Urothelium cell line (cell line): ENCODE results near the gene TTC39C.
A peak's percentile ranks its signal among the peaks of the same experiment; 100 is the strongest.
"Not testable (repeated sequence)": the region's sequence is repeated elsewhere in the genome, so short reads cannot be mapped to it uniquely, and the experiment has no call there.

Source experiments
- DNase-seq: peaks from one replicate; pipeline ENCODE4 v3.0.0; 2011; ENCODE audit warnings: low spot score, mixed read lengths
- FAIRE-seq: peaks from 2 replicates; lab custom pipeline; 2011; peaks lifted over from hg19 to GRCh38; lab: Jason Lieb, UNC

Gene TTC39C

DNA sequence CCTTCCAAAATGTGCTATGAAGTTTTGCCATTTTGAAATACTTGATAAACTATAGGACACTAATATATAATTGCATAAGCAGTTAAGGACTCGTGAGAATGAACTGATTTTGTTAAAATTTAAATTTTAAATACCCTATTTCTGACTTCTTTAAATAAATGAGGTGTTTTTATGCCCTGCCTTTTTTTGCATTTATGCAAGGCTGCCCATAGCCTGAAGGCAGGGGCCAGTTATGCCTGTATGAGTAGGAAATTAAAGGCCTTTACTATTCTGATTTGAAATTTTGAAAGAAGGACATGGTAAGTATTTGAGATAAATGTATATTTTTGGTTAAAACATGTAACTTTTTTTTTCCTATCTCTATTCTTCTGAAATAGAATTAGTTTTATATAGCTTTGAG is 33.7 kb downstream of the TTC39C start:
- FAIRE-seq (no peak), DNase-seq (no peak)

DNA sequence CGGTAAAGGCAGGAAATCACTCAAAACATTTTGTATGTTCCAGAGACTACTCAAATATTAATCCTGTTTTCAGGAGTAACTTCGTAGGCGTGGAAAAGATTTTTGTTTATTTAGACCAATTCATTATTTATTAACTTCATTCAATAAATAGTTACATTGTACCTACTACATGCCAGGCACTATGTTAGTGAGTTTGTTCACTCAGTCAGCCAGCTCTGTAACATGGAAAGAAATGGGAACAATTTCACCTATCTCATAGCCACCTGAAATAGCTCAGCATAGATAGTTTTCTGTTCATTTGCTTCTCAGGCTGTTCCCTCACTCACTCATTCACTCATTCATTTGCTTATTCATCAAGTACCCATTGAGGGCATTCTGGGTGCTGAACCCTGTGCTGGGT is 34.6 kb downstream of the TTC39C start:
- DNase-seq = no peak
- no peak for FAIRE-seq

DNA sequence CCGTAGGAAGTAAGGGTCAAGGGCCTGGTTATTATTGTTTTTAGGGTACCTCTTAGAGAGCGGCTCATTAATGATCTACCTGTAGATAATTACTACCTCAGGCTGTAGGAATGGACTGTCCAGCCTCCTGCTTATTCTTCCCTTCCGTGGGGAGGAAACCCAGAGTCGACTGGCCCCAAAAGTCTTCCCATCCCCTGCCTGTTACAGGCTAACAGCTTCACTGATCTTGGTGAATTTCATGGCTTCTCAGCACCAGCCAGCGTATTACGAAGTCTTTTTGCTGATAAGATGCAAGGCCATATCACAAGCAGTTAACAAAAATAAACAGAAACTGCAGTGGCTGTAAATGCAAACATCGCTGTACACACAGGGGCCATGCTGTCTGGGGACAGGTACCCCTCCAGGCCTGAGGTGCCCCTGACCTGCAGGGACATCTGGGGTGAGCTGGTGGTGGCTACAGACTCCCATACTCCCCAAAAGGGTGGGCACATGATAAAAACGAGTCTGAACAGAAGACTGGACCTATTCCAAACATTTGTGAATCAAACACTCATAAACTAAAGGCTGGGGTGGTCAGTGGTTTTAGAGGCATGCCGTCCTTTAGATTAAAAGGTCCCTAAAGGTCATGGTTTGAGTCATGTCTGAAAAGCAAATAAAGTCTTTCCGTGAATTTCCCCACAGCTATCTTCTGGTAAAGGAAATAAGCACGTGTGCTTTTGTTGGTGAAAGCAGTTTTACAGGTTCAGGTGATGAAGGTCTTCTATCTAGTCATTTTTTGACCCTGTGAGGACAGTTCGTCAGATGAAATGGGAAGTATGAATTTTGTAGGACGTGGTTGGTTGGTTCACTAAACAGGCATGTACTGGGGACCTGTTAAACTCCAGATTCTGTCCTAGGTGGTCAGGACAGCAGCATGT is 36.7 kb downstream of the TTC39C start:
- no peak for DNase-seq
- no peak for FAIRE-seq

DNA sequence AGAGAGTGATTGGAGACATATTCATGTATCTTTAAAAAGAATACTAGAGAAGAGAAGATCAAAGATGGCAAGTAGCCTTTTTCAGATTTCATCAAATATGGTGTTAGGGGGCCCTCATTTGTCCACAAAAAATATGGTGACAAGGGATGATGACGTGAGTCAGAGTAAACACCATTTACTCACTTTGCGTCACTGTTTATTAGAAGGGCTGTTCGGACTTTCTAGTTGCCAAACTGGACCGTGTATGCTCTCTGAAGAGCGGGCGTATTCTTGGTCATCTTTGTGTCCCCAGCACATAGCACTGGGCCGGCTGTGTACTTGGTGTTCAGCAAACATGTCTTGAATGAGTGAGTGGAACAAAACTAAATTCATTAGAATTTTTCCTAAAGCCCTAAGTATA is 37.5 kb downstream of the TTC39C start:
- FAIRE-seq (no peak), DNase-seq (no peak)

DNA sequence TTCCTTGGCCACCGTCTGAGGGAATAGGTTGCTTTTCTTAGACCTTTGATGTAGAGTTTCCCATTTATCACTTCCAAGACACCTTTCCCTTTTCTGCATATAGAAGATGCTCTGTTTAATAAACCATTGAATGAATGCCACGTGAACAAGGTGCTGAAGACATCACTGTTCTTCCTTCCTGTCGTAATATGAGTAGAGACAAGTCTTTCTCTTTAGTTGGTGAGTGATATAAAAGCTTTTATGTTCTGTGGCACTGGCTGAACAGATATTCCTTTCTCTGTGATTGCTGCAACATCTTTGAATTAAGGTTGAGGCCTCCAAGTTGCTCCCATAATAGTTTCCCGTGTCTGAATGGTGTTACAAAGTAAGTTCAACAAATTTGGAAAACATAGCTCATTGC is 38.7 kb downstream of the TTC39C start:
- DNase-seq (no peak), FAIRE-seq (no peak)

DNA sequence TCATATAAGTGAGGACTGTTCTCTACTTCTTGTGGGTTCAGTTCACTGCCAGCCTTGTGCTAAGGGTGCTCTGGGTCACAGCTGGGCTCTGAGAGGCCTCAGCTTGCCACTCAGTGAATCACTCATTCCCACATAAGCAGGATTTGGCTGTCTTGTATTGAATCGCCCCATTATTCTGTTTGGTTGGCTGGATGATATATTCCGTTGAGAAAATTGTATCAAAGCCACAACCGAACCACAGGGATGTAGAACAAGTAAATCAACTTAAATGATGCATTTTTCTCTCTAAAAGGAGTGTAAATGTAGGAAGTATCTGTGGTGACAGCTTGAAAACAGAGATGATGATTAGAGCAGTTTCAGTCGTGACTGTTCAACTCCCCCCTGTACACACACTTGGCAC is 39.6 kb downstream of the TTC39C start:
- FAIRE-seq (no peak), DNase-seq (peak; percentile 1)

DNA sequence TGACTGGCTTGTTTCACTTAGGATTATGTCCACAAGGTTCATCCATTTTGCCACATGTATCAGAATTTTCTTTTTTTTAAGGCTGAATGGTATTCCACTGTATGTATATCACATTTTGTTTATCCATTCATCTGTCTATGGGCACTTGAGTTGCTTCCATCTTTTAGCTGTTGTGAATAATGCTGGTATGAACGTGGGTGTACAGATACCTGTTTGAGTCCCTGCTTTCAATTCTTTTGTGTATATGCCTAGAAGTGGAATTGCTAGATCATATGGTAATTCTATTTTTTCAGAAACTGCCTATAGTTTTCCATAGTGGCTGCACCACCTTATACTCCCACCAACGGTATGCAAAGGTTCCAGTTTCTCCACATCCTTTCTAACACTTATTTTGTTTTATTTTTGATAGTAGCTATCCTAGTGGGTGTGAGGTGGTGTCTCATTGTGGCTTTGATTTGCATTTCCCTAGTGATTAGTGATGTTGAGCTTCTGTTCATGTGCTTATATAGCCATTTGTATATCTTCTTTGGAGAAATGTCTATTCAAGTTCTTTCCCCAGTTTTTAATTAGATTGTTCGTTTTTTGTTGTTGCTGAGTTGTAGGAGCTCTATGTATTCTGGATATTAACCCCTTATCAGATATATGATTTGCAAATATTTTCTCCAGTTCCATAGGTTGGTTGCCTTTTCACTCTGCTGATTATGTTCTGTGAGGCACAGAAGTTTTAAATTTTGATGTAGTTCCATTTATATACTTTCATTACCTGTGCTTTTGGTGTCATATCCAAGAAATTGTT is 40.7 kb downstream of the TTC39C start:
- DNase-seq = no peak
- FAIRE-seq = no peak

DNA sequence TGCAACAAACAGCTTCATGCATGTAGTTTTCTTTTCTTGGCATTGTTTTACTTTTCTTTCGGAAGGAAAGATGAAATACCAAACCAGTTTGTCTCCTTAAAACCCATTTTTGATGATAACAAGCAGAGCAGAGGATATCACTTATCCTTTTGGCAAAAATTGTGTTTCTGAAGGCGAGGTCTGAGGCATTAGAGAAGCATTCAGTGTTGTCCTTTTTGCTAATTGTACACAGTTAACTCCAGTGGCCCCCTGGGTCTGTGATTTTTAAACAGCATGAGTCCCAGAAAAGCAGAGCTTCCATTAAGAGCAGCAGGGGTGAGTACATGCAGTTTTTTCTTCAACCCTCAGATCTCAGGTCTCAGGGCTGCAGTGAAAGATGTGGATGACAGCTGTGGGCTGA is 41.3 kb downstream of the TTC39C start:
- FAIRE-seq (no peak), DNase-seq (no peak)

DNA sequence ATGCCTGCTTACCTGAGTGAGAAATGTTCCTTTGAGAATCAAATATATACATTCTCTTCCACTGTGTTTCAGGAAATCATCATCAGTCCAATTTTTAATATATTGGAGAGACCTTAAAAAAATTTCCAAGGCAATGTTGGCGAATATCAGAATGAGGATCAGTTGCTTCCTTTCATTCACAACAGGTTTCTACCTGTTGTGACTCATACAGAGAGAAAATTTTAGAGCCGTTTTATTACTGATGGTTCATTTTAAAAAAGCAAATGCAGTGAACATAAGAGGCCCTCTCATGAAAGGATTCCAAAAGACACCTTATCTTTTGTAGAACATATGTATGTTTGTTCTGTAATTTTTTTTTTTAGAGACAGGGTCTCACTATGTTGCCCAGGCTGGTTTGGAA is 42.0 kb downstream of the TTC39C start:
- DNase-seq = no peak
- FAIRE-seq = no peak

DNA sequence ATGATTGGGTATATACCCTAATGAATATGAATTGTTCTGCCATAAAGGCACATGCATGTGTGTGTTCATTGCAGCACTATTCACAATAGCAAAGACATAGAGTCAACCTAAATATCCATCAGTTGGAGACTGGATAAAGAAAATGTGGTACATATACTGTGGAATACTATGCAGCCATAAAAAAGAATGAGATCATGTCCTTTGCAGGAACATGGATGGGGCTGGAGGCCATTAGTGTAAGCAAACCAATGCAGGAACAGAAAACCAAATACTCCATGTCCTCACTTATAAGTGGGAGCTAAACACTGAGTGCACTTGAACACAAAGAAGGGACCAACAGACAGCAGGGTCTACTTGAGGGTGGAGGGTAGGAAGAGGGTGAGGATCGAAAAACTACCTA is 43.2 kb downstream of the TTC39C start:
- no peak for DNase-seq
- FAIRE-seq = no peak

DNA sequence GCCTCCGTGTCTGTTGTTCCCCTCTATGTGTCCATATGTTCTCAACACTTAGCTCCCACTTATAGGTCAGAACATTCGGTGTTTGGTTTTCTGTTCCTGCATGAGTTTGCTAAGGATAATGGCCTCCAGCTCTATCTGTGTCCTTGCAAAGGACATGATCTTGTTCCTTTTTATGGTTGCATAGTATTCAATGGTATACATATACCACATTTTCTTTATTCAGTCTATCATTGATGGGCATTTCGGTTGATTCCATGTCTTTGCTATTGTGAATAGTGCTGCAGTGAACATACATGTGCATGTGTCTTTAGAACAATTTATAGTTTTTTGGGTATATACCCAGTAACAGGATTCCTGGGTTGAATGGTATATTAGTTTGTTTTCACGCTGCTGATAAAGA is 44.8 kb downstream of the TTC39C start:
- not testable (repeated sequence) for FAIRE-seq, DNase-seq

DNA sequence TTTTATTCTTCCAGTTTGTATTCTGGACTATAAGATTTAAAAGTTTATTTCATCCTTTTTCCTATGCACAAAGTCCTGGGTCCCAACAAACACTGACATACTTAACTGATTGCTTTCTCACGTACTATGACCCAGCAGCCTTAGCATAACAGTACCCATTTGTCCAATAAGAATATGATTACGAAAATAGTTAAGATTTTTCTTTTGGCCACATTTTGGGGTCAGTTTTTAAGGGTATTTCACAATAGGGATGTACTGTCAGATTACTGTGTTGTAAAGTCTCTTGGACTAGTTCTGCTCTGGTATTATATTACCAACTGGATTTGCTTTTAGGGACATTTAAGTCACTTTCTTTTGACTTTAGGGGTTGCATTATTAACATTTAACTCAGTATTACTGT is 46.1 kb downstream of the TTC39C start:
- no peak for FAIRE-seq
- DNase-seq = no peak

DNA sequence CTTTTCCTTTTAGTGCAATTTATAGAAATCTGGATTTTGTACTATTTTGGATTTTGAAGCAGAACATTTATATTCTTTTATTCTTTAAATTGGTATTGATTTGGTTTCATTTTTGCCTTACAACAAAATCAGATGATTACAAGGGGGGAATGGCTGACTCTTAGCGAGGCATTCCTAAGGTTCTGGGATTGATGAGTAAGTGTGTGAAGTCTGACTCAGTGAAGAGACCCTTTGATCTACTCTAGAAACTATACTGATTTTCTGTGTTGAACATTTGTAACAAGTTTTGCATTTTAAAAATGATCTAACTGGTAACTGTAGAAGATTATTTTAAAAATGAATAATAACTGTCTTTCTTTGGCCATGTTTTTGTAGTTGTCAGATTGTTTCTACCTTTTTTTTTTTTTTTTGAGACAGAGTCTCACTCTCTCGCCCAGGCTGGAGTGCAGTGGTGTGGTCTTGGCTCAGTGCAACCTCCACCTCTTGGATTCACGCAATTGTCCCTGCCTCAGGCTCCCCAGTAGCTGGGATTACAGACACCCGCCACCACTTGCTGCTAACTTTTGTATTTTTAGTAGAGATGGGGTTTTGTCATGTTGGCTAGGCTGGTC is 48.7 kb downstream of the TTC39C start:
- DNase-seq (peak; percentile 16), FAIRE-seq (no peak)

DNA sequence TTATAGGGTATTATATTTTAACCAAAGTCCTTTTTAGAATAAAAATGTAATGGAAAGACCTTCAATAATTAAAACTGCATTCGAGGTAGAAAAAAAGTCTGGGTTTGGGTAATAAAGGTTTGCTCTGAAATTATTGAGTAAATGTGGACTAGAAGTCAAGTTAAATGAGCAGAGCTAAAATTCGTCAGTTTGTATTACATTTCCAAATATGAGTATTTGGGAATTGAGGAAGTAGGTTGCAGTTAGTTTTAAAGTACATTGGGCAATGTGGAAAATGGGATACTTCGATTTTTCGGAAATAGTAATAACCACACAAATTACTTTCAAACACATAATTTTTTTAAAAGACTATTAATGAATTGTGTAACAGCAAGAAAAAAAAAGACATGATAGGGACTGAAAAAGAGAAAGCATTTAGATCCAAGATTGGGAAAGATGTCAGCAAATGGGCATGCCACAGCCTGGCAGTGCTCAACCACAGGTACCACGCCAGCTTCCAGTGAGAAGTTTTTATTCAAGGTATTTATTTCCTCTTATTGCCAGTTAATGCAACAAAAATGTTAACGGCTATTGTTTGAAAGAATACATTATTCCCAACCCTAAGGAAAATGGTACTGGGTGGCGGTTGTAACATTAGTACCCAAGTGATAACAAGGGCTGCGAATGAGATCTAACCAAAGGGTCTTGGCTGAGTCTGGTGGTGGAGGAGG is 50.0 kb downstream of the TTC39C start:
- FAIRE-seq = no peak
- DNase-seq = no peak

DNA sequence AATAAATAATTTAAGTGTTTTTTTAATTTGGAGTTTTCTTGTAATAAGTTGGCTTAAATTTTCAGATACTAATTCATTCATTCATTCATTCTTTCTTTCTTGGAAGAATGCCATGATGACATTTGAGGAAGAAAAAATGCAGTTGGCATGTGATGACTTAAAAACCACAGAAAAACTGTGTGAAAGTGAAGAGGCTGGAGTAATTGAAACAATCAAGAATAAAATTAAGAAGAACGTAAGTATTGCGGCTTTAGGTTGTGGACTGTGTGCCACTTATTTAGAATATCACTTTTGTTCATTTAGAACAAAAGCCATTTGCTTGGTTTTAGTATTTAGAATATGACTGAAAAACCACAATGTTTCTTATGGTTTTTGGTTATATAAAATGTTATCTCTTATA is 51.4 kb downstream of the TTC39C start:
- DNase-seq (no peak), FAIRE-seq (no peak)

DNA sequence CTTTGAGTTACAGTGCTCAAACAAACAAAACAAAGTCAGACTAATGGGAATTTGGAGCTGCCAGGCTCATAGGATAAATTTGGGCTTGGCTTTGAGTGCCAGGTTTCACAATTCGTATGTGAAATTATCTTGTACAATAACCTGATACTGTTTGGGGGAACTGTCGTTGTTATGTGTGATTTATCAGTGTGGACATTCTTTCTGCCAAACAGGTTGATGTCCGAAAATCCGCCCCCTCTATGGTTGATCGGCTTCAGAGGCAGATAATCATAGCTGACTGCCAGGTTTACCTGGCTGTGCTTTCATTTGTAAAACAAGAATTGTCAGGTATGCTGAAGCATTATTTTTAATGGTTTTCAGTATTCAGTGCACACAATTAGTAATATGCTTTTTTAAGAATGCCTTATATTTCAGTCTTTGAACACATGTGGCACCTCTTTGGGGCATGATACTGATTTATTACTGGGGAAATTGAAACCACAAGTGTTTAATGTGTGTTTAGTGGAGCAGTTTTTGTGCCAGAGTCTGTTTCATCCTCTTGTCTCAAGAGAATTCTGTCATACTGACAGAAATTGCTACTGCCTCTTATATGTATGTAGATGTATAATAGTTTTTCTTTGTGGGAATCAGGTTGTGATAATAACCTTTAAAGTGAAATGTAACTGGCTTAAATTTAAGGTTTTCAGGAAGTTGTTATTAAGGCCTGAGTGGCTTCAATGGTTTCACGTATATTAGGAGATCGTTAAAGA is 54.6 kb downstream of the TTC39C start:
- FAIRE-seq (no peak), DNase-seq (no peak)

DNA sequence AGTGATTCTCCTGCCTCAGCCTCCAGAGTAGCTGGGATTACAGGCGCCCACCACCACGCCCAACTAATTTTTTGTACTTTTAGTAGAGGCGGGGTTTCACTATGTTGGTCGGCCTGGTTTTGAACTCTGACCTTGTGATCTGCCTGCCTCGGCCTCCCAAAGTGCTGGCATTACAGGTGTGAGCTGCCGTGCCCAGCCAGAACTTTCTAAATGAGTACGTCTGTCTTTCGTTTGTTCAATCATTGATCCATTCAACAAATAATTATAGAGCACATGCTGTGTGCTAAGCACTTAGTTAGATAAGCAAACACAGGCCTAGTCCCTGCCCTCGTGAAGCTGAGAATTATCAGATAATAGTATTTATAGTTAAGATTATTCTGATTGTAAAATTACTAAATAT is 56.5 kb downstream of the TTC39C start:
- FAIRE-seq (no peak), DNase-seq (no peak)

DNA sequence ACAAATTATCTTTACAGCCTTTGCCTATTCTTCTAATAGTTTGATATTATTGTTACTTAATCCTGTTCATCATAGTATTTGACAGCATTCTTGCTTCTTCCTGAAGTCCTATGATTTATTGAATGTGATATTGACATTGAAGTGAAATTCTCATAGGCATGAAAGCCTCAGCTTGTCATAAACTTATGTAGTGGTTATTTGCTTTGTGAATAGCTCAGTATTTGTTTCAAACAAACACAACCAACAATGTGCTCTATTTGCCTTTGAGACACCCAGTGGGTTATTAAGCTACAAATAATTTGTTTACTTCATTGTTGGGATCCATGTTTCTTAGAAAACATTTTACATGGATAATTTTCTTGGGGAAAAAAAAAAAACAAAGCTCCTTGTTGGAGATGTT is 57.2 kb downstream of the TTC39C start:
- FAIRE-seq = no peak

DNA sequence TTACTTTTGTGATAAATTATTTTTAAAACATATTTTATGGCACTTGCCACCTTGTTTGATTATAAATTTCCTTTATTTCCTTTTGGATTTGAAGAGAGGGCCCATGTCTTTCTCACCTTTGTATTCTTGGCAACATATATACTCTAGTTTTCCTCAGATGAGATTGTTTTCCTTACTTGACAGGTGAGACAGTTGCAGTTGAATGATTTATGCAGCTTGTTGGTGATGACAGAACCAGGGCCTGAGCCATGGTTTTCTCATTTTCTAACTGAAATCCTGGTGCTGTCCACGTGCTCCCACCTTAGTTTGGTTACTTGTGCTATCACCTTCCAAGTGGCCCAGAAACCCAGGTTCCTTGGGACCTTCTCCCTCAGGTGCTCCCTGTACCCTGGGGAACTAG is 58.2 kb downstream of the TTC39C start:
- DNase-seq = no peak

More for the DNA sequence above, 57.2 kb downstream of the TTC39C start:
- no peak for DNase-seq

DNA sequence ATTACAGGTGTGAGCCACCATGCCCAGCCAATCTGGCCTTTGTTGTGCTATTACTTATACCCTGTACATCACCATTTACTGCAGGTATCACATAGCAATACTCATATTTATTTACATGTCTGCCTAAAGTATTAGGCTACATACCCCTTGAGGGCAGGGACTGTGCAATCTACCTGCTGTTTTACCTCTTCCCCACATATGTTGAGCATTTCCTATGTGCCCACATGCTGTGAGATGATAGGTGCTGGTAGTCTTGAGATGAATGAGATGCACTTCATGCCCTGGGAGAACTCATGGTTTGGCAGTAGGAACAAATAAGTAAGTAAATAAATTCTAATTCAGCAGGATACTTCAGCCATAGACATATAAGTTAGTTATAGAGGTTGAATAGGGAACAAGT is 59.2 kb downstream of the TTC39C start:
- FAIRE-seq (no peak), DNase-seq (no peak)

More for the DNA sequence above, 58.2 kb downstream of the TTC39C start:
- FAIRE-seq = no peak
